Left colon (tissue), 2 donors: ENCODE measurements around the gene LHB. TPM values are rescaled to one million over a fixed set of nuclear protein-coding genes. Genes with fewer than 3 reads are reported as not detected.
"Not testable (repeated sequence)": the region's sequence is repeated elsewhere in the genome, so short reads cannot be mapped to it uniquely, and the experiment has no call there.

ENCODE experiments used
- ATAC-seq: fragments of 200-7000 bp; cut with Tn5 transposase; one replicate; pipeline ENCODE4 v1.9.1; 2020; ENCODE audit warnings: mild to moderate bottlenecking, moderate library complexity
- DNase-seq, 2 donors: peaks; one replicate each; pipeline ENCODE4 v3.0.0-alpha.2; 2020
- intact Hi-C, 2 donors: fragments of 100-400 bp; cut with DNase I in 1 of 2; cut with micrococcal nuclease in 1 of 2; formaldehyde crosslinking; loops; one replicate each; pipeline versions ENCODE4 v1.11.2 to v1.14.0; 2022; cut with DNase I, micrococcal nuclease
- total RNA-seq, 2 donors: library from RNA; stranded (reverse); fragmentation: NEBNext Ultra II Directional; extraction: Animal tissue kit (Norgen Biotek cat#: 25700); gene quantifications; one replicate each; pipeline ENCODE4 v1.2.1, GENCODE V29; 2021
- donor health status: DM: no; HTN: no; CAD: no.
- donor health status: DM: yes; HTN: yes; CAD: no.

LHB gene
- total RNA-seq, 2 donors from 2014 or later, result not detected

DNA sequence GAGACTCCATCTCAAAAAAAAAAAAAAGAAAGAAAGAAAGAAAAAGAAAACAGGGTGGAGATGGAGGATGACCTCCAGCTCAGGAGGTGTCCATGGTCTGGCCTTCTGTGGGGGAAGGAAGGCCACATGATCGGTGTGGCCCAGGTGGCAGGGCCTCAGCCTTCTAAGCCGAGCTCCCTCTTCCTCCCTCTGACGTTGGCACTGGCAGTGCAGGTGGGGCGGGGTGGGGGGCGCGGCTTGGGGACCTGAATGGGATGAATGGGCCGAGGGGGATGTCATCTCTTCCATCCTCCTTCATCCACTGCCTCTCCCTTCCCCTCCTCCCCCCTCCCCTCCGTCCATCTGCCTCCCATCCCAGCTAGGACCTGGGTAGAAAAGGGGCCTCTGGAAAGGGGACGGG, 22.8 kb upstream of the LHB start:
- DNase-seq, intact Hi-C loops, ATAC-seq: not testable (repeated sequence)

DNA sequence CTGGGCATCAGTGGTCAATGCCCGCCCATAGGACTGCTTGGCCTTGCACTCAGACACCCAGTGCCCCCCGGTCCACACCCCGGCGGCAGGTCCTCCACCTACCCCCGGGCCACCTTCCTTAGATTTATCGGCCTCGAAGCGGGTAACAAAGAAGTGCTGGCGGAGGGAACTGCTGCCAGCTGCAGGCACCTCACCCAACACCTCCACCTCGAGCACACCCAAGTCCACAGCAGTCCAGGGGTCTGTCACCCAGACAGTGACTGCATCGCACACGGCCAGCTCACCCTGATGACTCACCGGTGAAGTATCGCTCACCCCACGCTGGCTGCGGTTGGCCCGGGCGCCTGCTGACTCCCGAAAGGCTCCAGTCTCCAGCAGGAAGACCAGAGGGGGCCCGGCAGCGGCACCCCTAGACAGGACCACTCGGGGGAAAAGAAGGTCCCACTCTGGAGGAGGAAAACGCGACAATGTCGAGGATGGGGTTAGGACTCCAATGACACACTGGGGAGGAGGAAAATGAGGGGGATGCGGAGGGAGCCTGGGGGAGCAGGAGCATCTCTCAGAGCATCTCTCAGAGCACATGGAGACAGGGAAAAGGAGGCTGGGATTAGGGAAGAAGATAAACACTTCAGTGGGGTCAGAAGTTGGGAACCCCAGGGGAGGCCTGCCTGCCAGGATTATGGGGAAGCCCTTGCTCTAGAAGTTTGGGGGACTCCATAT, 21.8 kb upstream of the LHB start:
- ATAC-seq, DNase-seq, intact Hi-C loops: not testable (repeated sequence)

DNA sequence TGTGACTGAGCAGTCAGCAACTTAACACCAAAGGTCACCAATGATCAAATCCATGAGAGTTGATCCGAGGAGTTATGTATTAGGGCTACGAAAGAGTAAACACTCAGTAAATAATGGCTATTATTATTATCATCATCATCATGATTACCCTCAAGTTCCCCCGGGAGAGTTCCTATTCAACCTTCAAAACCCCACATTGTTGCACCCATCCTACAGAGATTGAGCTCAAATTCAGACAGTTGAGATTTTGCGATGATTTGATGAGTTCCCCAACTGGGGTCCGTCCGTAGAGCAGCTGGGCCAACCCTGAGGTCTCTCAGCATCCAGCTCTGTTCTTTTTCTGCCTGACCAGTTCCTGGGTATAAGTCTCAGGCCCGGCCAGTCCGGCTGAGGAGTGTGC, 21.2 kb upstream of the LHB start:
- ATAC-seq, intact Hi-C loops, DNase-seq: not testable (repeated sequence)

DNA sequence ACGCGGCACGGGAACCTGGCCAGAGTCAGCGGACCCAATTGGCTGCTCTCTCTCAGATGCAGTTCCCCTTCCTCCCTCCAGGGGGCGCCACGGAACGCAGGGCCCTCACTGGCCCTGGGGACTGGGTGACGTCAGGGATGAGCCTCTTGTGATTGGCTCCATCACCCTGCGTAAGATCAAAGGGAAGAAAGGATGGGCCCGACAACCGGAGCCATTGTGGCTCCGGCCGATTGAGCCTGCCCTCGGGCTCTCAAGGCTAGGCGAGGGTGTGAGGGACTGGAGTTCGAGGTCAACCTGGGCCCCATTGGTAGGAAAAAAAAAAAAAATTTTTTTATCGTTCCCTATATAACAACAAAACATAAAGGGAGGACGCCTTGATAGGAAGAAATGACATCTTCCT, 19.9 kb upstream of the LHB start, which contains the start of gene CGB1:
Gene CGB1 (minus strand): TSS at position 81 of the 400 bp plus-strand sequence. CDS start 184 bp downstream, outside the sequence.
- intact Hi-C loops, ATAC-seq, DNase-seq: not testable (repeated sequence)

DNA sequence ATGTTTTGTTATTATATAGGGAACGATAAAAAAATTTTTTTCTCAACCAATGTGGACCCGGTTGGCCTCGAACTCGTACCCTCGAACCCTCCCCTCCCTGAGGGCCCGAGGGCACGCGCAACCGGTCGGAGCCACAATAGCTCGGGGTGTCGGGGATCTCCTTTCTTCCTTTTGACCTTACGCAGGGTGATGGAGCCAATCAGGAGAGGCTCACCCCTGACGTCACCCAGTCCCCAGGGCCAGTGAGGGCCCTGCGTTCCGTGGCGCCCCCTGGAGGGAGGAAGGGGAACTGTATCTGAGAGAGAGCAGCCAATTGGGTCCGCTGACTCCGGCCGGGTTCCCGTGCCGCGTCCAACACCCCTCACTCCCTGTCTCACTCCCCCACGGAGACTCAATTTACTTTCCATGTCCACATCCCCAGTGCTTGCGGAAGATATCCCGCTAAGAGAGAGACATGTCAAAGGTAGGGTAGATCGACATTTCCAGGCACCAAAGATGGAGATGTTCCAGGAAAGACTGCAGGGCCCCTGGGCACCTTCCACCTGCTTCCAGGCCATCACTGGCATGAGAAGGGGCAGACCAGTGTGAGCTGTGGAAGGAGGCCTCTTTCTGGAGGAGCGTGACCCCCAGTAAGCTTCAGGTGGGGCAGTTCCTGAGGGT, 14.9 kb upstream of the LHB start, which contains the start of gene CGB2:
Gene CGB2 (plus strand): TSS at position 249 of the 660 bp plus-strand sequence. CDS start 206 bp downstream, at position 455.
- not testable (repeated sequence) for ATAC-seq, DNase-seq

DNA sequence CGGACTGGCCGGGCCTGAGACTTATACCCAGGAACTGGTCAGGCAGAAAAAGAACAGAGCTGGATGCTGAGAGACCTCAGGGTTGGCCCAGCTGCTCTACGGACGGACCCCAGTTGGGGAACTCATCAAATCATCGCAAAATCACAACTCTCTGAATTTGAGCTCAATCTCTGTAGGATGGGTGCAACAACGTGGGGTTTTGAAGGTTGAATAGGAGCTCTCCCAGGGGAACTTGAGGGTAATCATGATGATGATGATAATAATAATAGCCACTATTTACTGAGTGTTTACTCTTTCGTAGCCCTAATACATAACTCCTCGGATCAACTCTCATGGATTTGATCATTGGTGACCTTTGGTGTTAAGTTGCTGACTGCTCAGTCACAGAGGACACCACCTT, 13.4 kb upstream of the LHB start:
- intact Hi-C loops, ATAC-seq, DNase-seq: not testable (repeated sequence)

More for the DNA sequence above, 14.9 kb upstream of the LHB start, which contains the start of gene CGB2:
- intact Hi-C loops, result not testable (repeated sequence)

DNA sequence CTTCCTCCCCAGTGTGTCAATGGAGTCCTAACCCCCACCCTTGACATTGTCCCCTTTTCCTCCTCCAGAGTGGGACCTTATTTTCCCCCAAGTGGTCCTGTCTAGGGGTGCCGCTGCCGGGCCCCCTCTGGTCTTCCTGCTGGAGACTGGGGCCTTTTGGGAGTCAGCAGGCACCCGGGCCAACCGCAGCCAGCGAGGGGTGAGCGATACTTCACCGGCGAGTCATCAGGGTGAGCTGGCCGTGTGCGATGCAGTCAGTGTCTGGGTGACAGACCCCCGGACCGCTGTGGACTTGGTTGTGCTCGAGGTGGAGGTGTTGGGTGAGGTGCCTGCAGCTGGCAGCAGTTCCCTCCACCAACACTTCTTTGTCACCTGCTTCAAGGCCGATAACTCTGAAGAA, 12.9 kb upstream of the LHB start:
- ATAC-seq, intact Hi-C loops, DNase-seq: not testable (repeated sequence)

DNA sequence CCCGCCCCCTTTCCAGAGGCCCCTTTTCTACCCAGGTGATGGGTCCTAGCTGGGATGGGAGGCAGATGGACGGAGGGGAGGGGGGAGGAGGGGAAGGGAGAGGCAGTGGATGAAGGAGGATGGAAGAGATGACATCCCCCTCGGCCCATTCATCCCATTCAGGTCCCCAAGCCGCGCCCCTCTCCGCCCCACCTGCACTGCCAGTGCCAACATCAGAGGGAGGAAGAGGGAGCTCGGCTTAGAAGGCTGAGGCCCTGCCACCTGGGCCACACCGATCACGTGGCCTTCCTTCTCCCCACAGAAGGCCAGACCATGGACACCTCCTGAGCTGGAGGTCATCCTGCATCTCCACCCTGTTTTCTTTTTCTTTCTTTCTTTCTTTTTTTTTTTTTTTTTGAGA, 11.8 kb upstream of the LHB start:
- DNase-seq, ATAC-seq, intact Hi-C loops: not testable (repeated sequence)

DNA sequence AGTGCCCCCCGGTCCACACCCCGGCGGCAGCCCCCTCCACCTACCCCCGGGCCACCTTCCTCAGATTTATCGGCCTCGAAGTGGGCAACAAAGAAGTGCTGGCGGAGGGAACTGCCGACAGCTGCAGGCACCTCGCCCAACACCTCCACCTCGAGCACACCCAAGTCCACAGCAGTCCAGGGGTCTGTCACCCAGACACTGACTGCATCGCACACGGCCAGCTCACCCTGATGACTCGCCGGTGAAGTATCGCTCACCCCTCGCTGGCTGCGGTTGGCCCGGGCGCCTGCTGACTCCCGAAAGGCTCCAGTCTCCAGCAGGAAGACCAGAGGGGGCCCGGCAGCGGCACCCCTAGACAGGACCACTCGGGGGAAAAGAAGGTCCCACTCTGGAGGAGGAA, 8.7 kb upstream of the LHB start:
- intact Hi-C loops, result not testable (repeated sequence)

DNA sequence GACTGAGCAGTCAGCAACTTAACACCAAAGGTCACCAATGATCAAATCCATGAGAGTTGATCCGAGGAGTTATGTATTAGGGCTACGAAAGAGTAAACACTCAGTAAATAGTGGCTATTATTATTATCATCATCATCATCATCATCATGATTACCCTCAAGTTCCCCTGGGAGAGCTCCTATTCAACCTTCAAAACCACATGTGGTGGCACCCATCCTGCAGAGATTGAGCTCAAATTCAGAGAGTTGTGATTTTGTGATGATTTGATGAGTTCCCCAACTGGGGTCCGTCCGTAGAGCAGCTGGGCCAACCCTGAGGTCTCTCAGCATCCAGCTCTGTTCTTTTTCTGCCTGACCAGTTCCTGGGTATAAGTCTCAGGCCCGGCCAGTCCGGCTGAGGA, 8.2 kb upstream of the LHB start:
- ATAC-seq, intact Hi-C loops, DNase-seq: not testable (repeated sequence)

More for the DNA sequence above, 8.7 kb upstream of the LHB start:
- DNase-seq, ATAC-seq: not testable (repeated sequence)

DNA sequence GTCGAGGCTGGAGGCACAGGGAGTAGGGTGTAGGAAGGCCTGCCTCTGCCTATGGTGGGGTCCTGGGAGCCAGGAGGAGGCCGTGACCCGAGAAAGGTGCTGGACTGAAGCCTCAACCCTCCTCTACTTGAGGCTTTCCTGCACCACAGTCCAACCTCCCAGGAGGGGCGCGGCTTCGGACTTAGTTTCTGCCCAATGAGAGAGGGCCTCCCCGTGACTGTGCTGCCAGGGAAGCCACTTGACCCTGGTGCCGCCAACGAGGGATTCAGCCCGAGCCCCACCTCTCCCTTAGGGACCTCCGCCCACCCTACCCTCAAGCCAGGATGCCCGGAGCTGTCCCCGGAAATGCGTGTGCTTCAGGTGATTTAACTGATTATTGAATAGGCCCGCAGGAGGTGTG, 7.3 kb upstream of the LHB start, which contains the start of gene CGB3:
Gene CGB3 (minus strand): TSS at position 101 of the 400 bp plus-strand sequence. CDS start 362 bp downstream, outside the sequence.
- ATAC-seq, intact Hi-C loops, DNase-seq: not testable (repeated sequence)

DNA sequence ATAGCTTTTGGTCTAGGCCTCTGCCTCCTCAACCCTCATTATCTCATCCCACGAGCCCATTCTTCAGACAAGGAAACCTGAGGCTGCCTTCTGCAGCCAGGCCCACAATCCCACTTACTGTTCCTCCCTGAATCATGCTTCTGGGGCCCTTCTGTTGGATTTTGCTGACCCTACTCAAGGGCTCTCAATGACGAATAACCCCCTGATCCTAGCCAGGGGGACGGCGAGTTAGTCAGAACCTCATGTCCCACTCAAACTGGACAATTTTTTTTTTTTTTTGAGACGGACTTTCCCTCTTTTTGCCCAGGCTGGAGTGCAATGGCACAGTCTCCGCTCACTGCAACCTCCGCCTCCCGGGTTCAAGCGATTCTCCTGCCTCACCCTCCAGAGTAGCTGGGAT, 5.2 kb upstream of the LHB start:
- no peak for ATAC-seq
- intact Hi-C loops, result no loop called here
- DNase-seq, result no peak

DNA sequence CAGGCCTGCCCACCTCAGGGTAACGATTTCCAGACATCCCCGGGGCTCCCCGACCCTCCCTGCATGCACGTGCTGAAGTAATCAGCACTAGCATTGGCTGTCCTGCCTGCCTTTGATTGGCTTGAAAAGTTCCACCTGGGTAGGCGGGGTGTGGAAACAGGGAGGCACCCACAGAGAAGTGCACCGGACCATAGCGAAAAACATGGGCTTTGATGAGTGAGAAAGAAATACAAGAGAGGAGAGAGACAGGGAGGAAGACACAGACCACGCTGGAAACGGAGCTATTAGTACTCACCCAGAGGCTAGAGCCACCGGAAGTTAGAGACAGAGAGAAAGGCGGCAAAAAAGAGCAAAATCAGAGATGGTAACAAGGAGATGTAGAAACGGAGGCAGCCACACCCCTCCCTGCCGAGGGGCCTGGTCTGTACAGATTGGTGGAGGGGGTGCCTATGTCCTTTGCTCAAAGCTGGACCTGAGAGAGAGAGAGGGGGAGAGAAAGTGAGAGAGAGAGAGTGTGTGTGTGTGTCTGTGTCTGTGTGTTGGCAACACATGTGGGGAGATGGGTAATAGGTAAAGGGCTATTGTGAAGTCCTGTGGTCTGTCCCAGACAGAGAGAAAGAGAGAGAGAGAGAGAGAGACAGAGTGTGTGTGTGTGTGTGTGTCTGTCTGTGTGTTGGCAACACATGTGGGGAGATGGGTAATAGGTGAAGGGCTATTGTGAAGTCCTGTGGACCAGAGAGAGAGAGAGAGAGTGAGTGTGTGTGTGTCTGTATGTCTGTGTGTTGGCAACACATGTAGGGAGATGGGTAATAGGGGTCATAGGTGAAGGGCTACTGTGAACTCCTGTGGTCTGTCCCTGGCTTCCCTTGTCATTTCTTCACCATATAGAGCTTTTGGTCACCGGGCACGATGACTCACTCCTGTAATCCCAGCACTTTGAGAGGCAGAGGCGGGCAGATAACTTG, 4.3 kb upstream of the LHB start:
- DNase-seq (no peak), ATAC-seq (no peak)
- intact Hi-C loops, result no loop called here

DNA sequence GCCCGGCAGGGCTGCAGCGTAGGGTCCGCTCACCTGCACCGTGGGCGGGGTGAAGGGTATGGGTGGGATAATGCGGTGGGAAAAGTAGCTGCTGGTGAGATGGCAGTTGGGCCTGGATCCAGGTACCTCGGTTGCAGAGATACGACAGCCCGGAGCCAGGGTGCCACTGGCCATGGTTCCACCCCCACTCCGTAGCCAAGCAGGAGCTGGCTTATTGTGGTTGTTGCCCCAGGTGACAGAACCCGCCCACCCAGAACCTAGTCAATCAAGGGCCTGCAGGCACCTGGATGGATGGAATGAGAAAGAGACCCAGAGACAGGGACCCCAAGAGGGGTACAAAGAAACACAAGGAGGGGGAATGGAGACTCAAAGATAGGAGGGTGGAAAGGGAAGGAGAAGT, 3.5 kb upstream of the LHB start:
- no peak for DNase-seq
- intact Hi-C loops, result no loop called here
- no peak for ATAC-seq

DNA sequence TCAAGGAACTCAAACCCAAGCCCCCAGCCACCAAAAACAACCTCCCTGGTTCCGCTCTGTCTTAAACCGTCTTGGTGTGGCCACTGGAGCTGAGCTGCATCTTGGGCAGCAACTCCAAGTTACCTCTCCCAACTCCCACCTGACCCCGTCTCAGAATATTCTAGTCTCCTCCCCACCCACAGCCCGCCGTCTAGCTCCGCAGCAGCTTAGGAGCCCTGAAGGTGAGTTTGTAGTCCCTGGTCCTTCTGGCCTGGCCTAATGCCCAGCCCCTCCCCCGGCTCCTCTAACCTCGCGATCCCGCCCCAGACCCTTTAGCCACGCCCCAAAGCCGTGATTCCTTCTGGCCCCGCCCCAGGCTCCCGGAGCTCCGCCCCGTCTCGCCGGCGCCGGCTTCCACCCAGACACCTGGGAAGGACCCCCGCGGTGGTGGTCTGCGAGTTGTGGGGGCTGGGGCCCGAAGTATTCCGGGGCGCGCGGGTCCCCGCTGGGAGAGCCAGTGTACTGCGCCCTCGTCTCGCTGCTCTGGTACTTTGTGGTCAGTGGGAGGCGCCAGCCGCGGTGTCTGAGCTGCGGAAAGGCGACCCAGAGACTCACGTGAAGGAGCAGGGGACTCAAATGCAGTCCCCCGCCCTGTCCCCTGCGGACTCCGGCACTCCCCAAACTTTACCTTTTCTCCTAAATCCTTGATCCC, 2.5 kb upstream of the LHB start:
- intact Hi-C loops, result no loop called here
- ATAC-seq (peak; percentile 81), DNase-seq (peak; percentile 60 to 89)

DNA sequence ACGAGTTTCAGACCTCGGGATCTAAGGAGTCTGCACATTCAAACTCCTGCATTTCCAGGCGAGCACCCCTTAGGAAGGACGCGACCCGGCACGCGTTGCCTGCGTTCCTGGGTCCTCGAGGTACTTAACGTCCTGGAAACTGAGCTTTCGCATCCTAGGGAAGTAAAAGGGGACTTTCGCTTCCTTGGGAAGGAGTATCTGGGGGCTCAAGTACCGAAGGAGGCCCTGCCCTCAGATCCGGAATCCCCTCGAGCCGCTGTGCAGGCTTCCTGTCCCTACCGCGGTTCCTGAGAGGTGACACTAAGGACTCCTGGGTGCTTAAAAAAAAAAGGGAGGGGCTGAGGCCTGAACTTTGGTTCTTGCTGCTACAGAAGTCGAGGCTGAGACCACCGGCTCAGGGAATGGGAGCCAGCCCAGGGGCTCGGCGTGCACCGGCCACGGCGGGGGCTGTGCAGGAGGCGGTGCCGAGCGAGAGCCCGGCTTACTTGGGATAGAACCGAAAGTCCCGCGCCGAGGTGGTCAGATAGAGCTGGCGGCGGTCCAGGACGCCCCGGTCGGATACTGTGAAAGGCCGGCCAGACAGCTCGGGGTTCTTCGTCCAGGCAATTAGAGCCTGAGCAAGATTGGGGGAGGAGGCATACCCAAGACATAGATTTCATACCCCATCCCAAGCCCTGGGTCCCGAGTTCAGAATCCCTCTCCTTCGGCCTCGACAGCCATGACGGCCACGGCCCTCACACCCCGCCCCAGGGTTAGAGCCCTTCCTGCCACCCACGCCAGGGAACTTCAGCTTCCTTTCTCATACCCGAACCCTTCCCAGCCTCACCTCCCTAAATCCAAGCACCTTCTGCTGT, 1.7 kb upstream of the LHB start:
- DNase-seq, result peak in 1 of 2 donors; percentile 53

More for the DNA sequence above, 1.7 kb upstream of the LHB start:
- intact Hi-C loops, result not testable (repeated sequence)
- ATAC-seq, result peak; percentile 23
